K562 (cell line): ENCODE measurements around the gene WDR3. TPM values are rescaled to one million over a fixed set of nuclear protein-coding genes. Genes with fewer than 3 reads are reported as not detected.

ENCODE experiments used
- ATF6 ChIP-seq: sonication (generic); formaldehyde crosslinking; IDR thresholded peaks from 2 replicates; pipeline ENCODE4 v1.4.0; 2020; ENCODE audit warnings: mild to moderate bottlenecking, missing genetic modification reagents
- CHD7 ChIP-seq: fragments of 200-600 bp; sonication (generic); IDR thresholded peaks from one replicate; pipeline ENCODE4 v1.6.1; 2012; ENCODE audit warnings: mild to moderate bottlenecking, low read depth, low read length, inconsistent platforms
- GTF2F1 ChIP-seq: IDR thresholded peaks from 2 replicates; pipeline ENCODE4 v1.6.1; 2011; ENCODE audit warnings: low read depth, low read length, improper control_type of control experiment
- HDAC6 ChIP-seq: IDR thresholded peaks from 2 replicates; pipeline ENCODE4 v1.6.1; 2012; ENCODE audit warnings: low read depth, mild to moderate bottlenecking, control low read depth, inconsistent platforms, low read length, moderate library complexity
- MAX ChIP-seq: sonication (generic); formaldehyde crosslinking; IDR thresholded peaks from 2 replicates; pipeline ENCODE4 v1.9.0; 2022; ENCODE audit warnings: mild to moderate bottlenecking, missing genetic modification reagents
- THRA ChIP-seq: fragments of 450-650 bp; IDR thresholded peaks from 2 replicates; pipeline ENCODE4 v1.6.1; 2017; ENCODE audit warnings: mild to moderate bottlenecking, moderate library complexity
- ZNF444 ChIP-seq: fragments of 250-450 bp; sonication (Bioruptor Pico); IDR thresholded peaks from 2 replicates; pipeline ENCODE4 v1.4.0; 2020; ENCODE audit warnings: mild to moderate bottlenecking, moderate library complexity
- polyA plus RNA-seq, 8 experiments: library from polyadenylated mRNA; depleted of rRNA in 4 of 8; stranded (reverse) in 5 of 8; unstranded in 3 of 8; fragments of >200 nt; fragmentation: Nextera tagmentation in 2 of 8; fragmentation: Illumina TruSeq in 1 of 8; extraction: Ambion mirVana in 2 of 8; extraction: Trizol in 1 of 8; gene quantifications; 2 replicates each; pipeline versions ENCODE4 v1.2.1 to v1.2.3, GENCODE V29; 2011 to 2014; ENCODE audit warnings: inconsistent platforms in 1 of 8, missing spikeins in 1 of 8
- total RNA-seq, 7 experiments: library from RNA; depleted of rRNA in 6 of 7; stranded (reverse); fragments of >200 nt in 6 of 7; fragmentation: Illumina TruSeq in 2 of 7; extraction: Trizol in 2 of 7; gene quantifications; 2 replicates each; pipeline versions ENCODE4 v1.2.1 to v1.2.3, GENCODE V29; 2011 to 2021; ENCODE audit warnings: low replicate concordance in 1 of 7

The WDR3 gene
- total and polyA plus RNA-seq, 9 of the 15 experiments (the other 6 are each of a cell fraction or from before 2014, with no cell fraction given), result 40.6 to 122 (median 76.5) TPM

GRCh38 chr1:117929343-117930172 lies at the start of gene WDR3, which contains the start of gene GDAP2 (continued):
- TF ChIP-seq CHD7 (no peak), ATF6 (CRISPR knock-in tag) (peak; percentile 65; the same call in 1 of the 2 replicates), MAX (CRISPR knock-in tag) (peak; percentile 87), GTF2F1 (no peak), HDAC6 (no peak), ZNF444 (CRISPR knock-in tag) (no peak), THRA (no peak)
